Muscle of back (tissue), 11 donors: ENCODE data around the gene TADA2A. TPM values are rescaled to one million over a fixed set of nuclear protein-coding genes. Genes with fewer than 3 reads are reported as not detected.

Source experiments
- DNase-seq, 3 donors: peaks; one replicate each; pipeline versions ENCODE4 v3.0.0 to v3.0.0-alpha.2; 2013
- polyA plus RNA-seq, 10 donors: library from polyadenylated mRNA; unstranded; fragments of 120-200 nt; gene quantifications; one replicate each; pipeline ENCODE4 v1.2.1, GENCODE V29; 2013; ENCODE audit not compliant: insufficient read length in 10 of 10

The TADA2A gene
- polyA plus RNA-seq, 10 donors, result 16.2 to 24.0 (median 20.4) TPM

- no peak for DNase-seq
Observed at GRCh38 chr17:37521821-37522220, 115.1 kb downstream of the TADA2A start.

DNA sequence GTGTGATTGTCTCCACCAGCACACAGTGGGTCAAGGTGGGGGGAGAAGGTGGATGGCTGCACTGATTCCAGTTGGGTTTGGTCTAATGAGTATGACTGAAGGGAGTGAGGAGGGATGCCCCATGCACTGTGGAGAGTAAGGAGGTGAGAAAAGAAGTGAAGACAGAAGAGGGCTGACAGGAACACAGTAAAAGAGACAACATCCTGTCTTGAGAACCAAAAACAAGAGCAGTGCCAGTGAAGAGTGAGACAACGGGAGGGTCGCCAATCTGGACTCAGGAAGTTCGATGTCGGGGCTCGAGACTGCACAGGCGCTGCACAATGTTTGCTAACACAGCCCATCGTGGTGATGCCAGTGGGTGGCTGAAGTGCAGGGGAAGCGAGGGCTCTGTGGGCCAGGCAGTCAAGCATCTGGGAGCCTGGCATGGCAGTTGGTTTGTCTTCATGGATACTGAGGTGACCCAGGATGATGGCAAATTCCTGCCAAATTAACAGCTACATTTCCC is 117.1 kb downstream of the TADA2A start:
- no peak for DNase-seq

GRCh38 chr17:37527249-37527851 is 120.7 kb downstream of the TADA2A start:
- DNase-seq, result peak in 2 of 3 donors; percentile 42 to 63

Other genes starting within 250 kb of the TADA2A start
- under 1 TPM in 6 of 10 donors, not detected in 4; 0.07 to 0.22 (median 0.16) TPM for gene C17orf78, start 30.9 kb upstream of the TADA2A start, polyA plus RNA-seq
- gene ACACA, start 50 bp upstream of the TADA2A start, polyA plus RNA-seq, result 10 to 100 TPM; 19.5 to 37.2 (median 28.1) TPM
- 10 to 100 TPM in 7 of 10 donors, 1 to 10 TPM in 3; 9.0 to 15.2 (median 11.0) TPM for gene DUSP14, start 83.0 kb downstream of the TADA2A start, polyA plus RNA-seq
- 10 to 100 TPM; 20.4 to 34.2 (median 26.1) TPM for gene SYNRG, start 202.5 kb downstream of the TADA2A start, polyA plus RNA-seq
- 10 to 100 TPM; 14.3 to 25.6 (median 18.8) TPM for gene DDX52, start 236.6 kb downstream of the TADA2A start, polyA plus RNA-seq